ENCODE data around the gene TMEM150C. TPM values are rescaled to one million over a fixed set of nuclear protein-coding genes. Genes with fewer than 3 reads are reported as not detected.

TMEM150C gene
- total RNA-seq (2014; rRNA removed; shearing (Covaris generic)), result 0.36 and 1.9 TPM in 2 replicates

DNA sequence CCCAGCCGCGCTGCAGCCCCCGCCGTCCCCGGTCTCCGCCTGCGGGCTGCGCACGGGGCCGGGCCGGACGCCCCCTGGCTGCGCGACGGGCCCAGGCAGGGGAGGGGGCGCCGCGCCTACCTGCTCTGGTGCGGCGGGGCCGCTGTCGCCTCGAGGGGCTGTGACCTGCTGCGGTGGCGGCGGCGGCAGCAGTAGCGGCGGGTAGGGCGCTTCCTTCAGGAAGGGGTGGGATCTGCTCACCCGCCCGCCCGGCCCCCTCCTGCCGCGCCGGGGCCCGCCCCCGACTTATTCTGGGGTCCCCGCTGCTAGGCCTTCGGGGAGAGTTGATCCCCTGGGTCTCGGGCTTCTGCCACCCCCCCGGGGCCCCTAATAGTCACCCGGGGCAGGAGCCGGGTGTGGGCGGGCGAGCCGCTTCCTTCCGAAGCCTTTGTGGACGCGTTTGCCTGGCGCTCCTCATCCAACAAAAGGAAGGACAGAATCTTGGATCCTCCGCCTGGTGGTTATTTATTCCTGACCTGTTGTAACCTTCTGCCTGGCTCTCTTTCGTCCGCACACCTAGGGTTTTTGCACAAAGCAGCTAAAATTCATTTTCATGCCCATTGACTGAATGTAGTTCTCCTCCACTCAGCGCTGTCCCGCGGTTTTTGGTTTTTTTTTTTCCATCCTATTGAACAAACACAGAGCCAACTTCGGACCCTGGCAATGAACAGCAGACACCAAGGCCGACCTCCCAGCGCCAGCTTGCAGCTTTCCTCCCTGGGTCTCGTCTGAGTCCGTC is at the start of gene TMEM150C:
Gene TMEM150C (minus strand): TSS at position 203 of the 778 bp plus-strand sequence. CDS start 57,331 bp downstream, outside the sequence.
- peak; percentile 15 for DNase-seq (ENCODE audit: low read depth)

GRCh38 chr4:82611527-82611926 is 49.7 kb upstream of the TMEM150C start:
- no peak for DNase-seq (ENCODE audit: low read depth)

GRCh38 chr4:82610041-82610440 is 48.3 kb upstream of the TMEM150C start:
- no peak for DNase-seq (ENCODE audit: low read depth)

- DNase-seq (ENCODE audit: low read depth), result no peak
Observed at GRCh38 chr4:82606622-82607021, 44.8 kb upstream of the TMEM150C start.

- DNase-seq (ENCODE audit: low read depth), result no peak
Observed at GRCh38 chr4:82604522-82604921, 42.7 kb upstream of the TMEM150C start.

- DNase-seq (ENCODE audit: low read depth), result no peak
Observed at GRCh38 chr4:82601242-82602015, 39.6 kb upstream of the TMEM150C start.

GRCh38 chr4:82599336-82599735 is 37.5 kb upstream of the TMEM150C start:
- DNase-seq (ENCODE audit: low read depth), result no peak

GRCh38 chr4:82594456-82594855 is 32.7 kb upstream of the TMEM150C start:
- no peak for DNase-seq (ENCODE audit: low read depth)

DNA sequence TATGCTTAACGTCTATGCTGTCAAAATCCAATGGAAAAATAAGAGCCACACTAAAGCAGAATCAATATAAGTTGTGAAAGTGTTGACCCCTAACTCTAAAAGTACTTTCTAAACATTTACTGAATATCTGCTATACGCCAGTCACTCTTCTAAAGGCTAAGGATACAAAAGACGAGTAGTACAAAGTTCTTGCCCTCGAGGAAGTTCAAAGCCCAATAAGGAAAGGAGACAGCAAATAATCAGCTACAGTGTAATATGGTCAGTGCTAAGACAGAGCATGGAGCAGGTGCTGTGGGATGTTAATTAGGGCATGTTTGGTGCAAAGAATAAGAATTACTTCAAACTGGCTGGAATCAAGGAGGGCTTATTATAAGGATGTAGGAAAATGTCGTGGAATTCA is 31.6 kb upstream of the TMEM150C start:
- no peak for DNase-seq (ENCODE audit: low read depth)

DNA sequence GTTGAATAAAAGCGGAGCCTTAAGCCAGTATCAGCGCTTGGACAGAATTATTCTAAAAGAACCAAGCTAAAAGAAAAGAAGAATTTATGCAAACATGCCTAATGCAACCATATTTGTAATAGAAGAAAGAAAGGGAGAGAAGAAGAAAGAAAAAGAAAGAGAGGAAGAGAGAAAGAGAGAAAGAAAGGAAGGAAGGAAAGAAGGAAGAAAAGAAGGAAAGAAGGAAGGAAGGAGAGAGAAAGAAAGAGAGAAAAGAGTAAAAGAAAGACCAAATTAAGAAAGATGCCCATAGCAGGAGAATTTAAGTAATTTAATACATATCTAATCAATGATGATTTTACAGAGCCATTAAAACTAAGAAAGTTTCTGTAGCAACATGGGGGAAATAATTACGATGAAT is 30.9 kb upstream of the TMEM150C start:
- no peak for DNase-seq (ENCODE audit: low read depth)

- DNase-seq (ENCODE audit: low read depth), result no peak
Observed at GRCh38 chr4:82591592-82591991, 29.8 kb upstream of the TMEM150C start.

DNA sequence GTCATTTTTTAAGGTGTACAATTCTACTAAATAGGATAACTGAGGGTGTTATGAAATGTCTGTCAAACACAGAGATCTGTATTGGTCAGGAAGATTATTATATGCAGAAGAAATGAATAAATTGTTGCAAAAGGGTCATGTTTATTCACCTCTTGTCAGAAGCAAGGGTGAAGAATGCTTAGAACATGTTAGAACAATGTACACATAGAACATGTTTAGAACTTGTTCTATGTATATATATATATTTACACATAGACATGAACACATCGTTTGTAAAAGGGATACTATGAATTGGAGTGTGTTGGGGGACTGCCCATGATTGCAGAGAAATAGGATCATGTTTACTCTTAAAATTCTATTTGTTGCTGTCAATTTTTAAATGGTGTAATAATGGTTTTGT is 28.0 kb upstream of the TMEM150C start:
- DNase-seq (ENCODE audit: low read depth), result no peak

- DNase-seq (ENCODE audit: low read depth), result no peak
Observed at GRCh38 chr4:82588771-82589270, 27.0 kb upstream of the TMEM150C start.

- DNase-seq (ENCODE audit: low read depth), result no peak
Observed at GRCh38 chr4:82587826-82588540, 26.2 kb upstream of the TMEM150C start.

DNA sequence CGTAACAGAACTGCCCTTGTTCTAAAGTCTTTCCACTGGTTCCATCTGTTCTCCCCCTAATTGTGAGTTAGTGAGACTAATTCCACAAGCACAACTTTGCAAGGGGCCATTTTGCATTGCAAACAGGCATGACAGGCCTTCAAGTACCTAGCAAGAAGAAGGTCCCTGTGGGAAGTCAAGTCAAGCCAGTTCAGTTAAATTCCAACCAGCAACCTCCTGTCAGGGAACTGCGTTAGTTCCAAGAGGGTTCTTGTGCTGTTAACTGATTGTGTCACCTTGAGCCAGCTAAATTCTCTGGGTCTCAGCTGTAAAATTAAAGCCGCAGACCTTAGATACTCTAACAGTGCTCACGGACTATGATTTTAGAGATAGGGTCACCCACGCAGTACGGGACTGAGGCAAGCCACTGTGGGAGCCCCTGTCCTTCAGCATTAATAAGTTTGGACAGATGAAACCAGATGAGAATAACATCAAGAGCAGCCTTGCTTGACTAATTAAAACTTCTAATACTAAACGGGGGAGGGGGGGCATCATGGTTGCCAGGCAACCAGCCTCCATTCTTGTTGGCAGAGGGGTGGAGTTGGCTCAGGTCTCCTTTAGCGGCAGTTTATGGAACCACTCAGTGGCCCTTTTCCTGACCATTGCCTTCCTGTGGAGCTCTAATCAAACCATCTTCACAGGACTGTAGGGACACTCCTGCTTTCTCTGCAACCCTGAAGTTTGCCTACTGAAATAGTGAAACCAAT is 24.1 kb upstream of the TMEM150C start:
- DNase-seq (ENCODE audit: low read depth), result no peak

GRCh38 chr4:82584931-82585330 is 23.1 kb upstream of the TMEM150C start:
- no peak for DNase-seq (ENCODE audit: low read depth)

GRCh38 chr4:82583897-82584587 is 22.3 kb upstream of the TMEM150C start:
- DNase-seq (ENCODE audit: low read depth), result no peak

- no peak for DNase-seq (ENCODE audit: low read depth)
Observed at GRCh38 chr4:82579932-82580331, 18.1 kb upstream of the TMEM150C start.

DNA sequence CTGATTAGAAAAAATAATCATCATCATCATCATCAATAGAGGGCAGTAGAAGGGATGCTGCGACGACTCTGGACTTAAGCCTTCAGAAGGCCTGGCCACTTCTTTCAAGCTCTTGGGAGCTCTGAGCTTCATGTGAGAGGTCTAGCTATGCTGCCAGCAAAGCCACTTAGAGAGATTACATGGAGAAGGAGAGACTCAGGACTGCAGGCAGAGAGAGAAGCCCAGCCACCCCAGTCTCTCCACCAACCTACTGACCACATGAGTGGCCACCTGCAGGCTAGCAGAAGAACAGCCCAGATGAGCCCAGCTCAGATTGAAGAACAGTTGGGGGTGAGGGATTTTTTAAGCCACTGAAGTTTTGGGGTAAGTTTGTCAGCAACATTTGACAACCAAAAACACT is 17.1 kb upstream of the TMEM150C start:
- no peak for DNase-seq (ENCODE audit: low read depth)

DNA sequence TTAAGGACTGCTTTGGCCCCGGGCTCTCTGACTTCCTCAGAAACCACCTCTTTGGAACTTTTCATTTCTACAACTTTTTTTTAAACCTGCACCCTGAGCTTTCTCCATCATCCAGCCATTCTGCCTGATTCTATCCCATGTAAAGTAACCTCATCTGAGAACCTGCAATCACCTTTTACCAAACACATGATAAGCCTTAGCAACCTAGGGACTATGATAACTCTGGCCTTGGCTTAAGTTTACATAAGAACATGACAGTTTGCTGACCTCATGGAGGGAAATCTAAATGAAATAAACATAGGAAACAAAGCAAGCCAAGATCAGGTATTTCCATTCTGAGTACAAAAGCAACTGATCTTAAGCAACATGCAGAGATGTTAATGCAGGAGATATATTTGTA is 15.7 kb upstream of the TMEM150C start:
- DNase-seq (ENCODE audit: low read depth), result no peak

GRCh38 chr4:82569727-82570126 is 7.9 kb upstream of the TMEM150C start:
- DNase-seq (ENCODE audit: low read depth), result no peak

Data from Daoy (cell line).